ENCODE results near the gene TP73.
"Not testable (repeated sequence)": the region's sequence is repeated elsewhere in the genome, so short reads cannot be mapped to it uniquely, and the experiment has no call there.

The TP73 gene

DNA sequence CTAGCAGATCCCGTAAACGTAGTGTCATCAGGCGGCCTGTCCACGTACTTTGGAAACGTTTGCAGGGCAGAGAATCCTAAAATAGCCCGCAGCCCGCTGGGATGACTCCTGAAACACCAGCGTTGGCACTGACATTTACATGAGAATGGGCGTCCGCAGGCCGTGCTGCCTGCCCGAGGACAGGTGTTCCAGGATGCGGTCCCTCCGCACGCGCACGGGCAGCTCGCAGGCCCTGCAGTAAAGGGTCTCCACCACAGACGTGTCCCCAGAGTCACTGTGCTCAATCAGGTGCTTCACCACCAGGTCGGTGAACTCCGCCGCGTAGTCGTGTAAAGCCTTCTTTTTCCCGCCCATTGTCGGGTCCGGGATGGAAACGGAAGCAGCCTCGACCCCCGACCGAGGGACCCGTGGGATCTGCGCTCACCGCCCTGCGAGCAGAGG is 94.1 kb downstream of the TP73 start:
- DNase-seq, result peak; percentile 22

DNA sequence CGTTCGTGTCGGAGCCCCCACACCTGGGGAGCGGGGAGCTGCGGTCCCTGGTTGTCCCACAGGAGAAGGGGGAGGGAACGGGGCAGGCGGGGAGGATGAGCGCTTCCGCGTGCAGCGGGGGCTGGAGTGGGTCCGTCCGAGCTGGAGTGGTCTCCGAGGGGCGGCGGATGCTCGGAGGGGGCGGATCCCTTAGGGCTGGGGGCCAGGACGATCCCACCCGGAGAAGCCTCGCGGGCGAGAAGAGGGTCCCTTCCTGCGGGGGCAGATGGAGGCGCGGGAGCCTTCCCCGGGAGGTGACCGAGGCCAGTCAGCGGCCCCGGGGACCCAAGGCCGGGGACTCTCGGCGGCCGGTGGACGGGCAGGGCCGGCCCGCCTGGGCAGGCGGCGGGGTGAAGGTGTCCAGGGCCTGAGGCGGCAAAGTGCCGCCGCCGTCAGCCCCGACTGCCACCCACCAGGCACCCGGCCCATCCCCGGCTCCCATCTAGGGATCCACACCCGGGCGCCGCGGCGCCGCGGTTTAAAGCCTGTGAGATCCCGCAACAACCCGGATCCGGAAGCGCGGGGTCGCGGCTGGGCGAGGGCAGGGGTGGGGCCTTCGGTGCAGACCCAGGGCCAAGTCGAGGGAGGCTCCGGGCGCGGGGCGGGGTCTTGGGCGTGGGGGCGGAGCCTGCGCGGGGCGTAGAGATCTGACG is 94.7 kb downstream of the TP73 start:
- DNase-seq, result peak; percentile 86

DNA sequence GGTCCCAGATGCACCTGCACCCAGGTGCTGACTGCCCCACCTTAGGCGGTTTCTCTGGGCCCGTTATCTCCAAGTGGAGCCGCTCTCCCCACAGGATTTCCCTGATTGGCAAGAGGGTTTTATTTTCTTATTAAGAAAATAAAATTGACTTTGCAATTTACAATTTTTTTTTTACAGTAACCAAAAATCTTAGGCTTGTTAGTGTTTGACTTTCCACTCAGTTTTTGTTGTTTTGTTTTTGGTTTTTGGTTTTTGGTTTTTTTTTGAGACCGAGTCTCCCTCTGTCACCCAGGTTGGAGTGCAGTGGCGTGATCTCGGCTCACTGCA is 95.2 kb downstream of the TP73 start:
- no peak for DNase-seq

DNA sequence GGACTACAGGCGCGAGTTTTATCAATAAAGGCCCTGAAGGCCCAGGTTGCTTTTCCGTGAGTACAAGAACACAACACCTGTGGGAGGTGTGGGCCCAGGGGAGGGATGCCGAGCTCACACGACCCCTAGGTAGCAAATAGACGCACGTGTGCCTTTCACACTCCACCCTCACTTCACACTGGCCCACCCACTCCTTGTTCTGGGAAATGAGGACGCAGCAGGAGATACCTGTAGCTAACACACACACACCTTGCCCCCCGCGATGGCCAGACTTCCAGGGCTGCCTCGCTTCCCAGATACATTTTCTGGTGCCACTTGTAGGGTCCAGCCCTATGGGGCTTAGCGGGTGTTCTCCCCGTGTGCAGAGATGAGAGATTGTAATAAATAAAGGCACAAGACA is 95.6 kb downstream of the TP73 start:
- DNase-seq, result peak; percentile 25

DNA sequence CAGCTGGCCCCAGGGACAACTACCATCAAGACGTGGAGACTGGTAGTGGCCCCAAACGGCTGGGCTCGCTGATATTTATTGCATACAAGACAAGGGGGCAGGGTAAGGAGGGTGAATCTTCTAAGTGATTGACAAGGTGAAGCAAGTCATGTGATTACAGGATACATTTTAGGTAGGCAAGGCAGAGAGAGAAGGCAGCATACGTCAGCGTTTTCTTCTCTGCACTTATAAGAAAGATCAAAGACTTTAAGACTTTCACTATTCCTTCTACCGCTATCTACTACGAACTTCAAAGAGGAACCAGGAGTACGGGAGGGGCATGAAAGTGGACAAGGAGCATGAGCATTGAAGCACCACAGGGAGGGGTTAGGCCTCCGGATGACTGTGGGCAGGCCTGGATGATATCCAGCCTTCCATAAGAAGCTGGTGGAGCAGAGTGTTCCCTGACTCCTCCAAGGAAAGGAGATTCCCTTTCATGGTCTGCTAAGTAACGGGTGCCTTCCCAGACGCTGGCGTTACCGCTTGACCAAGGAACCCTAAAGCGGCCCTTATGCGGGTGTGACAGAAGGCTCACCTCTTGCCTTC is 96.1 kb downstream of the TP73 start:
- not testable (repeated sequence) for DNase-seq

DNA sequence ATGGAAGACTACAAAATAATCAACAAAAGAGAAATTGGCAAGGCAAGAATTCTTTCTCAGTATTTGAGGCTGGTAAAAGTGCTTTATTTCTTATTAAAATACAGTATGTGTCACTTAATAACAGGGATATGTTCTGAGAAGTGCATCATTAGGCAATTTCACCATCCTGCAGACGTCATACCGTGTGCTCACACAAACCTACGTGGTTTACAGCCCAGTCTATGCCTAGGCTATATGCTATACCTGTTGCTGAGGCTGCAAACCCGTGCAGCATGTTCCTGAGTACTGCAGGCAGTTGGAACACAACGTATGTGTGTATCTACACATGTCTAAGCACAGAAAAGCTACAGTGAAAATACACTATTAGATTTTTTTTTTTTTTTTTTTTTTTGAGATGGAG is 97.2 kb downstream of the TP73 start:
- DNase-seq, result no peak

DNA sequence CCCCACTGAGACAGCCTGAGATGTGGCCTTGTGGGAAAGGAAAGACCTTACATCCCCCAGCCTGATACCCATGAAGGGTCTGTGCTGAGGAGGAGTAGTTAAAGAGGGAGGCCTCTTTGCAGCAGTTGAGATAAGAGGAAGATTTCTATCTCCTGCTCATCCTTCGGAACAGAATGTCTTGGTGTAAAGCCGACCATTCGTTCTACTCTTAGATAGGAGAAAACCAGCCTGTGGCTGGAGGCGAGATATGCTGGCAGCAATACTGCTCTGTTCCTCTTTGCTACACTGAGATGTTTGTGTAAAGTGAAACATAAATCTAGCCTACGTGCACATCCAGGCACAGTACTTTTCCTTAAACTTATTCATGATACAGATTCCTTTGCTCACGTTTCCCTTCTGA is 98.4 kb downstream of the TP73 start:
- no peak for DNase-seq

DNA sequence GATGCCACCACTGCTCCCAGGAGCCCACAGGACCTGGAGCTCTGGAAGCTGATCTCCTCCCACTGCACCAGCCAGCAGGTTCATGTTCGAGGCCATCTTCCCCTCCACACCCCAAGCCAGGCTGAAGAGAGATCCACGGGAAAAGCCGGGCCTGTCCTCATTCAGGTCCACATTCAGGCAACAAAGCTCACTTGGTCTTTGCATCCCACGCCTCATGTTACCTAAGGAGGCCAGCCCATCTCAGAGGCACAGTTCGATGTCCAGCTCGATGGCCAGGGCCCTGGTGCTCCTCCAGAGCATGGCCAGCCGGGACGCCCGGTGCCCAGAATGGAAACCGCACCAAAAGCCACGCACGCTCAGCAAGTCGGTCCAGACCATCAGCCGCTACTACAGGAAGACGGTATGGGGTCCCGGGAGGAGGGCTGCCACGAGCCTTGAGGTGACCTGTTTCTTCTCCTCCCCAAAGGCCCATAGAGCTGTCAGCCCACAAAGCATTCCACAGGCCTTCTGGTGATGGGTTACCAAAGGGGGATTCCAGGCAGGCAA is 100.2 kb downstream of the TP73 start, which contains the start of gene CCDC27:
Gene CCDC27 (plus strand): TSS at position 51 of the 546 bp plus-strand sequence. CDS start 32 bp downstream, at position 83.
- peak; percentile 9 for DNase-seq

DNA sequence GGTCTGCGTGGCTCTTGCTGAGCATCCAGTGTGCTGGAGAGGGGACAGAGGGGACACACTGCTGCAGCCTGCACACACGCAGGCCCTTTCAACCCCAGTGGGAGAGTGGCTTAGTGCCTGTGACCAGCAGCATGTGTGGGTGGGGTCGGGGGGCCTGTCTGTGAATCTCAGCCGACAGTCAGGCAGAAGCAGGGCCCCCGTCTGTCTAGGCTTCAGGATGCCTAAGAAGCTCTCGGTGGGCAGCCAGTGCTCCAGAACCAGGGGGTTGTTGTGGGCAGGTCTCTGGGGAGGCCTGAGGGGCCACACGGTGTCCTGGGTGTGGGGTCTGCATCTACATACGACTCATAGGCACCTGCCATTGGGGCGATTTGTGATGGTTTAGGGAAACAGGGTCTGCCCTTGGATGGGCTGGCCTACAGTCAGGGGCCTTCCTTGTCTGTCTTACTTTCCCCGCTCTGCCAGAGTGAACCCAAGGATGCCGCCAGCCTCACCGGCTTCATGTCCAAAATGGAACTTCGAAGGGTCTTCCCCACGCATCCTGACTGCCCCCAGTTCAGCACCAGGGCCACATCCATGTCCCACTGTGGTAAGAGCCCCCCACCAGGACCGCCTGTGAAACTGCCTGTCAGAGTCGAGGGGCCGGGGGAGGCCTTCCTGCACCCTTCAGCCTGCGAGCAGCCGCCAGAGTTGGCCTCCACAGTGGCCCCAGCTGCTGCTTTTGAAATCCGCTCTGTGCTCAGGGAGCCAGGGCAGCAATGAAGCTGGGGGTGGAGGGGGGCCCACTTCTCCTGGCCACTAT is 101.5 kb downstream of the TP73 start:
- DNase-seq, result peak; percentile 16

DNA sequence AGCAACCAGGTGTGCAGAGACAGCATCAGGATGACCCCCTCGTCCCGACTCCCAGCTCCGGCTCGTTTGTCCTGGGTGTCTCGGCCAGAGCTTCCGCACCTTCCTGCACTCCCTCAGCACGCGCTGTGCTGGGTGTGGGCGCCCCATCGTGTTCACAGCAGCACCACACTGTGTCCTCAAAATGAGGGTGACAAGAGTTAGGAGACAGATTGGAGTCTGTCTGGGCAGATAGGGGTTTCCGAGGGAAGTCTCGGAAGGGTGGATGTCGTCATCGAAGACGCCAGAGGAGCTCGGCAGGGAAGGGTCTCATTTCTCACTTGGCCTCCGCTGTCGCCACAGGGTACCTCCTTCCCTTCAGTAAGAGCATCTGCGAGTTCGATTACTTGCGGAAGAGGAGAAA is 104.1 kb downstream of the TP73 start:
- peak; percentile 5 for DNase-seq

DNA sequence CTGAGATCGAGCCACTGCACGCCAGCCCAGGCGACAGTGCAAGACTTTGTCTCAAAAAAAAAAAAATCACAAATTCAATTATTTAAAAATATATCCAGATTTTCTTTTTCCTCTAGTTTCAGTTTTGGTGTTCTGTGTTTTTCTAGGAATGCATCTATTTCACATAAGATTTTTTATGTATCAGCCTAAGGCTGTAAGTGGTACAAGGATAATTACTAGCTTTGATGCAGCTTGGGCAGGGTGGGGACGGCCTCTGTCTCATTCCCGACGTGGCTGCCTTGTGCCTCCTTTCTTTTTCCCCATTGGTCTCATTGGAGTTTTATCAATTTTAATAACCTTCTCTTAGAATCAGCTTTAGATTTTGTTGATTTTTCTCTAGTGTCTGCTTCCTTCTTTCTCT is 106.8 kb downstream of the TP73 start:
- DNase-seq, result peak; percentile 11

DNA sequence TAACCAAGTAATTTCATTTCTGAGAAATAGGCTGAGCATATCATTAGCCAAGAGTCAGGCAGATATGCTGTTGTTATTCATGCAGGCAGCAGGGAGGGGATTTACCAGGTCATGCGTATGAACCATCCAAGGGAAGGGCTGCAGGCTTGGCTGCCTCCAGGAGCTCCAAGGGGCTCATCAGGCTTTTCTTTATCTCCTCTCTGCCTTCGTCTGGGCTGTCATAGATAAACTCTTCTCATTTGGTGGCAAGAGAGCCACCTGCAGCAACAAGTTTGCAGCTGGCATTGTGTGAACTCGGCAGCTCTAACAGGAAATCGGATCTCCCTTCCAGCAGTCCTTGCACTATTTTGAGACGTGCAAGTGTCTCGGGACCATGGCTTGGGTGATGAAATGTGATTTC is 107.5 kb downstream of the TP73 start:
- peak; percentile 7 for DNase-seq

DNA sequence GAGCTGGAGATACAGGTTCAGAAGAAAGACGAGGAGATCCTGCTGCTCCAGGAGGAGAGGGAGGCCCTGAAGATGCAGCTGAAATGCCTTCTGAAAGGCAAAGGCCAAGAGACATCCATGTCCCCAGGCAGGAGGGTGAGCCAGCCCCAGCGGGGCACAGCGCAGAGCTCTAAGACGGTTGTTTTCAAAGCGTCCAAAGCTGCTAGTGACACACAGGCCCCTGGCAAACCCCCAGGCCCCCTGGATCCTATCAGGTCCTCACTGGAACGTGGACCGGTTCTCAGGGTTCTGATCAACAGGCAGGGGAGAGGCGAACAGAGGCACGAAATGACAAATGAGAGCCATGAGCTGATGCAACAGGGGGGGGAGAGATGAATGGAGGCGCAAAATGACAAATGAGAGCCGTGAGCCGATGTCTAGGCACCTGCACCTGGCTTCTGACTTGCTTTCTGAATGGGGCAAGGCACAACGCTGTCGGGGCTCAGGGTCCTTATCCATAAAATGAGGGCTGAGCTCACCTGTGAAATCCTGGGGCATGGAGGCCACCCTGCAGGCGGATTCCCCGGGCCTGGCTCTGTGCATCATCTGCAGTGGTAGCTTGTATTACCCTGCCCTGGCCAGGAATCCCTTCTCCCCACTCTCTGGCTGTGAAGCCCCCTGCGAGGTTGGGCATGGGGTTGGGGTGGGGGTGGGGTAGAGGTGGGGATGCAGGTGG is 109.1 kb downstream of the TP73 start:
- peak; percentile 19 for DNase-seq

DNA sequence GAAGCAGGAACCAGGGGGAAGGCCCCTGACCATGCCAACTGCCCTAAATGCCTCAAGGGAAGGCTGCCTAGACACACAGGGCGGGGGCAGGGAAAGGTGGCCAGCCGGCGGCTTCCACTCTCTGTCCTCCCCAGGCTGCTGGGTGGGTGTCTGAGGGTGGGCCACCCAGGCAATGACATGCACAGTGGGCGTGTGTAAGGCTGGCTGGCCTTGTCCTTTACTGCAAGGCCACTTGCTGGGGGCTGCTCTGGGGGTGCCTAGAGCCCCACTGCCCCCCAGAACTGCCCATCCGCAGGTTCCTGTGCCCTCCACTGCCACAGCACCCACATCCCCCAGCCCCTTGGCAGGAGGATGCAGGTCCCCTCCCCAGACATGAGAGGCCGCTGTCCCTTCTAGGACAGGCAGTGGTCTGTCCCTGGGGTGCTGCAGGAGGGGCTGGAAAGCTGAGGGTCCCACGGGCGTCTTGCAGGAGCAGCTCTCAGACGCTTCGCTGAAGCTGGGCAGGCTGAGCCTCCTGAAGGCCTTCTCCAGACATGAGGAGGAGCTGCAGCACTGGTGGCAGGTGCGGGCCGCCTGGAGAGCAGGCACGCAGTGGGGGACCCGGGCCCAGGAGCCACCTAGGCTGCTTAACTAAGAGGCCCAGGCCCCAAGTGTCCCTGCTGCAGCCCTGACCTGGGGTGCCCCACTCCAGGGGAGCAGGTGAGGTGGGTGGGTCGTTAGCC is 110.0 kb downstream of the TP73 start:
- DNase-seq, result peak; percentile 17

DNA sequence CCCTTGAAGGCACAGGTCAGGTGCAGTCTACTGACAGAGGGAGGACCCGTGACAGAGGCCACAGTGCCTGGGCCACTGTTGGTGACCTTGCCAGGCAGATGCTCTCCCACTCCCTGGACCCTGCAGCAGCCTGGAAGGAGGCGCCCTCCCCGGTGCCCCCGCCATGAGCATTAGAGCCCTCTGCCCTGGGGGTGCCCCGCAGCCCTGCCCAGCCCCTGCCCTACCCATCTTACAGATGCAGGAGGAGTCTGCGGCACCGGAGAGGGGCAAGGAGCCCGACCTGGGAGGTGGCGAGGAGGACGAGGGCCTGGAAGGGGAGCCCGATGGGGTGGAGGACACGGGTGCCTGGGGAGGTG is 110.5 kb downstream of the TP73 start:
- no peak for DNase-seq

DNA sequence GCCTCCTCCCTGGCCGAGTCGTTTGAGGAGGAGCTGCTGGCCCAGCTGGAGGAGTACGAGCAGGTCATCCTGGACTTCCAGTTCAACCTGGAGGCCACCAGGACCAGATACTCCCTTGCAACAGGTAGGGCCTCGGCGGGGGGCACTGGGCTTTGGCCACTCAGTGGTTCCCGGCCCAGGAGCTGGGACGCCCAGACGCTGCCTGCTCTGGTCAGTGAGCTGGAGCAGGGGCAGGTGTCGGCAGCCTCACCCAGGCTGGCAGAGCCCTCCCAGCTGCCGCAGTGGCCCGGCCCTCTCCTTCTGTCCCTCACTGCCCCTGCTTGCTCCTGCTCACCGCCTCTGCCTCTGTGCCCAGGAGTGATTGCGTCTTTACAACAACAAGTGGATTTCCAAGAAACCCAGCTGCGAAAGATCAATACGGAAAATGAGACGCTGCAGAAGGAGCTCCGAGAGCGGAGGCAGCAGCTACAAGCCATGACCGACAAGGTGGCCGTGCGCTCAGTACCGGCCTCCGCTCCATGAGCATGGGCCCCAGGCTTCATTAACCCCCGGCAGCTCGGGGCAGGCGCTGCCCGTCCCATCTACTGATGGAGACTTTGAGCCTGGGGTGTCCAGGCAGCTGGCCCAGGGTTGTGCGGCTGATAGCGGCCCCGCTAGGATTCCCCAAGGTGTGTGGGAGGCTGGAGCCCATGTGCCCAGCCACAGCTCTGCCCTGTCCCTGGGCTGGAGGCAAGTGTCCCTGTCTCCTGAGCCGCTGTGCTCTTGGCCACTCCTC is 111.2 kb downstream of the TP73 start:
- peak; percentile 11 for DNase-seq

DNA sequence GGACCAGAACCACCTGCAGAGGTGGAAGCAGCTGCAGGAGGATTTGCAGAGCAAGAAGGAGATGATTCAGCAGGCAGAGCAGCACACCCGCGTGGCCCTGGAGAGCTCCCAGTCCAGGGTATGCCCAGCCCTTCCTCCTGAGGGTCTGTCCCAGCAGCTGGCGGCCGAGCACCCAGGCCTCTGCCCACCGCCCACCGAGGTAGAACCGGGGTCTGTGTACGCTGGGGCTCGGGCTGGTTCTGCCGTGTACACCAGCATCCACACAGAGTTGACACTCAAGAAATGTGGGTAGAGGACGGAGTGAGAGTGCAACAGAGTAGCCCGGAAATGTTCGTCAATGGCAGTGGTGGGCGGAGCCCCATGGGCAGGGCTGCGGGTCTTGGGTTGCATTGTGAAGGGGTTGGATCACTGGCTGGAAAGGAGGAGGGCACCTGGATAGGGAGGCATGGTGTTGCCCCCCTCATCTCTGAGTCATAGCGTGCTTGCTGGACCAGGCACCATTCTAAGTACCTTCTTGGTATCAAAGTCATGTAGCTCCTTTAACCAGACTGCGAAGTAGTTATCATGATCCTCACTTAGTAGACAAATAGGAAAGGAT is 115.1 kb downstream of the TP73 start:
- peak; percentile 16 for DNase-seq

DNA sequence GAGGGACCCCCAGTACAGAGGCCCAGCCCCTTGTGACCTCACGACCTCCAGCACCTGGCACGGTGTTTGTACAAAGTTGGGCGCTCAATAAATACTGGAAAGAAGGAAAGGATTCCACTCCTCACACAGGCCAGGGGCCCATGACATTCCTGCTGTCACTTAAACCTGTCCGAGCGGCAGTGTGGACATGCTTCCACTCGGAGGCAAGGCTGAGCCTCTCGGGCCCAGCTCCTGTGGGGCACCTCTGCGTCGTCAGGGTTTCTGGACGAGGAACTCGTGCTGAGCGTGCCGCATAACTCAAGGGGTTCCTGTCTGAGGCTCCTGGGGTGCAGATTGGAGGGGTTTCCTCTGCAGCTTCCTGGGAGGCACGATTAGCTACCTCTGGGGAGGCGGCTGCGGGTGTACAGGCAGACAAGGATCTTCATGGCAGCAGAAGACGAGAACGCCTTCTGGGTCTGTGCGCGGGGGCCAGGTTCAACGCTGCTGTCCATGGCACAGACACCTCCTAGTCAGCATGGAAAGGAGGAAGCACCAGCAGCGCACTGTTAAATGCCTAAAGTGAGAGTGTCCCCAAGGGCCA is 116.6 kb downstream of the TP73 start:
- peak; percentile 20 for DNase-seq

DNA sequence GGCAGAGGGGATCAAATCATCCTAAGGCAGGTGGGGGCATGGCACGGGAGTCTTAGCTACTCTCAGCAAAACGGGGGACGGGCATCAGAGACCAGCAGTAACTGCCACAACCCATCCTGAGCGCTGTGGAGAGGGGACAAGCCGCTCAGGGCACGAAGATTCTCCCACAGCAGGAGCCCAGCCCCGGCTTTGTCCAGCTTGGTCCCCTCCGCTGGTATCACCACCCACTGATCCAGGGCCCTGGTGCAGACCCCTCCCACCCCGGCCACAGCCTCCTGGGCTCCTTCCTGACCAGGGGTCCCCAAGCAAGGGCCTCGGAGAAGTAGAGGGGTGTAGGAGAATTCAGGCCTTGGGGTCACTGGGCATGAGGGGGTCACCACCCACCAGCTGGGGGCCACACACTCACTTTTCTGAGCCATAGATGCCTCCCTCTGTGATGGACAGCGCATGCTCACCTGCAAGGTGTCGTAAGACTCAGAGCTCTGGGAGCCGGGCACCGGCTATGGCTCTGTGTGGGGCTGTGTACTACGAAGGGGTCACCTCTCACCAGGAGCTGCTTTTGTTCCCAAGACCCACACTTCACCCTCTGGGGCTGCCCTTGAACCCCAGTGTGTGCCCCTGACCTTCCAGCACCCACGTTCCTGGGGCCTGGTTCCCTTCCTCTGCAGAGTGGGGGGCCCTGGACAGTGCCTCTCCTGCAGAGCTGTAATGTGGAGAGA is 117.9 kb downstream of the TP73 start:
- DNase-seq, result peak; percentile 18

Measured in left hindlimb (tissue), 1 donor.